Measurements from ENCODE around the gene WDR37.
"Not testable (repeated sequence)": the region's sequence is repeated elsewhere in the genome, so short reads cannot be mapped to it uniquely, and the experiment has no call there.

The WDR37 gene

DNA sequence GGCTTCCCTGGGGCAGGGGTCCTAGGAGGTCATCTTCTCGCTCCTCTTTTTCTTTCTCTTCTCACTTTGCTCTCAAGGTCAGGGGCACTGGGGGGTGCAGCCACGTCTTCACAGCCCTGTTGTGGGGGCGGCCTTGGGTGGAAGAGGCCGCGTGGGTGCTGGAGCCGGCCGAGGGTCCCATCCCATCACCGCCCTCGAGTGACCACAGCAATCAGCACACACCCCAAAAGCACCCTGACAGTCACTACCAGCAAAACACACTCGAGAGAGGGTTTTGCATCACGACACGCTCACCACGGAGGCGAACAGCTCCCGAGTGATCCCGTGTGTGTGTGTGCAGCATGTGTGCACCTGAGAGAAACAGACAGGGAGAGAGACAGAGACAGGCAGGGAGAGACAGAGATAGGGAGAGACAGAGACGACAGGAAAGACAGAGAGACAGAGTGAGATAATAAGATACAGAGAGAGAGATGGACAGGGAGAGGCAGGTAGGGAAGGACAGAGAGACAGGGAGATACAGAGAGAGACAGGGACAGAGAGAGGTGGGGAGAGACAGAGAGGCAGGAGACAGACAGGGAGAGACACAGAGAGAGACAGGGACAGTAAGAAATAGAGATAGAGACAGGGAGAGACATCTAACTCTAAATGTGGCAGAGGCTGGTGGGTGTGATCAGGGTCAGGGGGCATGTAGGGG, 100.9 kb downstream of the WDR37 start:
- DNase-seq: no peak

DNA sequence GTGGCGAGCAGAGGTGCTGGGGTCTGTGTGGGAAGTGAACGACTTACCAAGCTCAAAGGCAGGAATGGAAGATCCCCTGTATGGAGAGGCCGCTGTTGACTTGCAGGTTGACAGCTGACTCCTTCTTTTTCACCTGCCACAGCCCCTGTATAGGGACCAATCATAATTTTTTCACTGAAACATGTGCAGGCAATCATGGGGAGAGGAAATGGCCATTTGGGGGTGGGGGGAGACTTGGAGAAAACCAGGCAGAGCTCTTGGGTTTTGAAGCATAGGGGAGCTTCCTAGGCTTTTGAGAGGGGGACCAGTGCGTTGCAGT, 101.4 kb downstream of the WDR37 start:
- DNase-seq: no peak

DNA sequence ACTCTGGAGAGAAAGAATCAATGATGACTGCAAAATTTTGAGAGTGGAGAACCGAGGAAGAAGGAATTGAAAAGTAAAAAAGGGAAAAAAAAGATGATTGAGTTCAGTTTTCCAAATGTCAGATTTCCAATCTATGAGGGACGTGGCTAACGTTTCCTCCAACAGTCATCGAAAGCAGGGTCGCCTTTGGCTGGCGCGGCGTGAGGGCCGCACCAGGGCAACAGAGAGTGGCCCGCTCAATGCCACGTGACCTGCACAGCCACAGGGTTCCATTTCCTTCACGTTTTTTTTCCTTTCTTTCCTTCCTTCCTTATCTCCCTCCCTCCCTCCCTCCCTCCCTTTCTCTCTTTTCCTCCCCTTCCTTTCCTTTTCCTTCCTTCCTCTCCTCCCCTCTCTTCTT, 101.9 kb downstream of the WDR37 start:
- DNase-seq: no peak

DNA sequence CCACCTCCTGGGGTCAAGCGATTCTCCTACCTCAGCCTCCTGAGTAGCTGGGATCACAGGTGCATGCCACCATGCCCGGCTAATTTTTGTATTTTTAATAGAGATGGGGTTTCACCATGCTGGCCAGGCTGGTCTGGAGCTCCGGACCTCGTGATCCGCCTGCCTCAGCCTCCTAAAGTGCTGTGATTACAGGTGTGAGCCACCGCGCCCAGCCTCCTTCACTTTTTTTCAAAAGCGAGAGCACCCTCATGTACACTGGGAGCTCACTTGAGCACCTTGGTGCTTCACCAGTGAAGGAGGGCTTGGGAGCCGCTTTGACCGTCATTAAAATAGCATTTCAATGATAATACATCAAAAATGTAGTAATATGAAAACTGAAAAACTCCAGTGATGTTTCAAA, 102.4 kb downstream of the WDR37 start:
- DNase-seq: not testable (repeated sequence)

DNA sequence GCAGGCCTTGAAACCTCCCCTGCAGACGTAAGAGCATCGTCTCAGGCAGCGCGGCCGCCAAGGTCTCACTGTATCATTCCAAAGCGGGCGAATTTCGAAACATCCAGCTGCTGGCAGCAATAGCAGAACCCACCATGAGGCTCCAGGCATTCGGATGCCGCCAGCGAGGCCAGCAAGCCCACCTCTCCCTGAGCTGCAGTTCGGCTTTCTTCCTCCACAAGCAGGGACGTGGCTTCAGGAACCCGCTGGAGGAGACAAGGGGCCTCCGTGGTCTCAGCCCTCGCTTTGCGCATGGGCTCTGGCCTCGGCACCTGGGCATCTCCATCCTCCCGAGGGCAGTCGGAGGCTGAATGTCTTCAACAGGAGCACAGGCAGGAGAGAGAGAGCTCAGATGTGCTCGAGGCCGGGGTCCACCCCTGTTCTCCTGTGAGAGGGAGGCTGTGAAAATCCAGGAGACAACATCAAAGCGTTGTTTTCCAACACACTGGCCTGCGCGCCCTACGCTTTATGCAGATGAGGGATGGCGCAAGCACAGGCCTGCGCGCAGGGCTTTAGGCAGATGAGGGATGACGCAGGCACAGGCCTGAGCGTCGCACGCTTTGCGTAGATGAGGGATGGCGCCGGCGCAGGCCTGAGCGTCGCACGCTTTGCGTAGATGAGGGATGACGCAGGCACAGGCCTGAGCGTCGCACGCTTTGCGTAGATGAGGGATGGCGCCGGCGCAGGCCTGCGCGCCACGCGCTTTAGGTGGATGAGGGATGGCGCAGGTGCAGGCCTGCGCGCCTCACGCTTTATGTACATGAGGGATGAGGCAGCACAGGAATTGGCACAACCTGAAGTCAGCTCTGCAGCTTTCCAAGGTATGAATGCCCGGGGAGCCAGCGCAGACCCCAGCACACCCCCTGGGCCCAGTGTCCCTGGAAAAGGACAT, 103.2 kb downstream of the WDR37 start:
- no peak for DNase-seq

DNA sequence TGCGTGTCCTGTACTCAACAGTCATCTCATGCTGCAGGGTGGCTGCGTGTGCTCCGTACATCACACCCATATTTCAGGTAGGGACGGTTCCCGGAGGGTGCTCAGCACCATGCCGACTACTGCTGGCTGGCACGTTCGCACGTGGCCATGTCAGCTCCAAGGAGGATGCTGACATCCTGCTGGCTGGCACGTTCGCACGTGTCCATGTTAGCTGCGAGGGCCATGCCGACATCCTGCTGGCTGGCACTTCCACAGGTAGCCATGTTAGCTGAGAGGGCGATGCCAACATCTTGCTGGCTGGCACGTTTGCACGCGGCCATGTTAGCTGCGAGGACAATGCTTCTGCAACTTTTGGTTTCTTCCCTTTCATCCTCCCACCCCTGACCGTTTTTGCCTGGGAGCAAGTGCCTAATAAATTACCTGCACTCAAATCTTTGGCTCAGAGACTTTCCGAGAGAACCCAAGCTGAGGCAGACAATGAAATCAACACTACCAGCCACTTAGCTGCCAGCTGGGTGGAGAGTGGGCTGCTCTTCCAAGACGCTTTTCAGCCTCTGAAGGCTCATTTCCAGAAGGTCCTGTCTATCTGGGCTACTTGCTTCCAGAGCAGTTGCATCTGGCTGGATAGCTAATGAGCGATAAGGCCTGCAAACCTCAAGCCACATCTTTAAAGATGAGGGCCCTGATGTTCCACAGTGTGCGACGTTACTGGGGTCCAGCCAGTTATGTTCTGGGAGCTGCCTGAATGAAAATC, 104.6 kb downstream of the WDR37 start:
- no peak for DNase-seq

DNA sequence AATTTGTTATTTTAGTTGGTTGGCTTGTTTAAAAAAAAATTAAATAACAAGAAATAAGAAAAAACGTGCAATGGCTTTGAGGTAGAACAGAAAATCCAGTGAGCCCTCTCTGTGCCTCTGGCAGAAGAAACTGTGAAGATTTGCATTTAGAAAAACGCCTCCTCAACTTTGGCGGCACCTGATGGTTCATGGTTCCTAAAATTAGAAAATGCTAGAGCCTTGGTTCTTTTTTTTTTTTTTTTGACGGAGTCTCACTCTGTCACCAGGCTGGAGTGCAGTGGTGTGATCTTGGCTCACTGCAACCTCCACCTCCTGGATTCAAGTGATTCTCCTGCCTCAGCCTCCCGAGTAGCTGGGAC, 105.1 kb downstream of the WDR37 start:
- not testable (repeated sequence) for DNase-seq

DNA sequence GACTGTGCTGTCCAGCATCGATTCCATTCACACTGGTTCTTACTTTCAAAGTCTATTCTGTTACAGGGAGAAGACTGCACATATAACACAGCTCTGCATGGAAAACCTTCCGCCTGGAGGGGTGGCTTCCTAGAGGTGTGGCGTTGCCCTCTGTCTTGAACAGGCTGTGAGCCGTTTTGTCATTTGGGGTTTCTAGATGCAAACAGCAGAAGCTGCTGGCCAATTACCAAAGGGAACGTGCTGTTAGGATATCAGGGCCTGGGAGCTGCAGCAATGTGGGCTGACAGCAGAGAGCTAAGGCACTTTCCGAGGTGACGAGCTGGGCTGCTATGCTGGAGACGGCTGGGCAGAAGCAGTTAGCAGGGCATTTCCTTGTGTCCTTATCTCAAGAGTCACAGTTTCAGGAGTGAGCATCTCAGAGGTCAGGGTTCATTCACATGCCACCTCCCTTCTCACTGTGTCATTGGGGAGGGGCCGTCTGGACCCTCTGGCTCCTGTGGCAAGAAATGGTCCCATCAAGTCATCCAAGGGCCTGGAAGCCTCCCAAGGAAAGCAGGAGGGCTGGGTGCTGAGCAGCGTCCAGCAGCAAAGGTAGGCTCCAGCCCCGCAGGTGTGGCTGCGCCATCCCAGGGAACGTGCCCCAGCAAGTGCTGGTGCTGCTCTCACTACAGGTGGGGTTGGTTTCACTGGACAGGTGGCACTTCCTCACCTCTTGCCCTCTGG, 106.5 kb downstream of the WDR37 start:
- no peak for DNase-seq

DNA sequence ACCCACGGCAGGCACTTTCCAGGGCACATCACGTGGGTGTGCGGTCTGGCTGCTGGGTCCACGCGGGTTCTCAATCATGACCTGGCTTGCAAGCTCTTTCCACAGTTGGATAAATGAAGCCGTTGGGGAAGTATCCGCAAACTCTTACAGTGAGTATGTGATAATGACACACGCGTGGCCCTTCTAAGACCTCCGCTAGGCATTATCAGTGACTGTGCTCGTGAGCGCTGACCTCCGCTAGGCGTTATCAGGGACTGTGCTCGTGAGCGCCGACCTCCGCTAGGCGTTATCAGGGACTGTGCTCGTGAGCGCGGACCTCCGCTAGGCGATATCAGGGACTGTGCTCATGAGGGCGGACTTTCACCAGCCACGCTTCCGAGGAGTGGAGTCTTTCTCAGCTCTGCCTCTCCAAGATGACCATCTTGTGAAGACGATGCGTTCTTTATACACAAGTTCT, 107.0 kb downstream of the WDR37 start:
- DNase-seq: no peak

DNA sequence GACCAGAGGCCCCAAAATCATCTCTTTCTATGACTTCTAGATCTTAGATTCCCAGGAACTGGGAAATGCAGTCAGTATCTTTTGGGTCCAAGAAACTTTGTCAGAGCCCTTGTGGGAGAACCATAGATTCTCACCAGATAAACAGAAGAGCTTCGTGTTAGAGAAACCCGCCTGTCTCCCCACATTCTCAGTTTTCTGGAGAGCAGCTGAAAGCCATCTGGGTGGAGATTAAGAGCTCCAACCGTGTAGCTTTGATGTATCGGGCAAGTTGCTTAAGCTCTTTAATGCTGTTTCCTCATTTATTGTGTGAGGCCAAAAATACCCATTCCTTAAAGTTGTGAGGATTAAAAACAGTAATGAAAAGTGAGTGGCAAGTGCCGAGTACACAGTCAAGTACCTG, 107.6 kb downstream of the WDR37 start:
- DNase-seq: no peak

DNA sequence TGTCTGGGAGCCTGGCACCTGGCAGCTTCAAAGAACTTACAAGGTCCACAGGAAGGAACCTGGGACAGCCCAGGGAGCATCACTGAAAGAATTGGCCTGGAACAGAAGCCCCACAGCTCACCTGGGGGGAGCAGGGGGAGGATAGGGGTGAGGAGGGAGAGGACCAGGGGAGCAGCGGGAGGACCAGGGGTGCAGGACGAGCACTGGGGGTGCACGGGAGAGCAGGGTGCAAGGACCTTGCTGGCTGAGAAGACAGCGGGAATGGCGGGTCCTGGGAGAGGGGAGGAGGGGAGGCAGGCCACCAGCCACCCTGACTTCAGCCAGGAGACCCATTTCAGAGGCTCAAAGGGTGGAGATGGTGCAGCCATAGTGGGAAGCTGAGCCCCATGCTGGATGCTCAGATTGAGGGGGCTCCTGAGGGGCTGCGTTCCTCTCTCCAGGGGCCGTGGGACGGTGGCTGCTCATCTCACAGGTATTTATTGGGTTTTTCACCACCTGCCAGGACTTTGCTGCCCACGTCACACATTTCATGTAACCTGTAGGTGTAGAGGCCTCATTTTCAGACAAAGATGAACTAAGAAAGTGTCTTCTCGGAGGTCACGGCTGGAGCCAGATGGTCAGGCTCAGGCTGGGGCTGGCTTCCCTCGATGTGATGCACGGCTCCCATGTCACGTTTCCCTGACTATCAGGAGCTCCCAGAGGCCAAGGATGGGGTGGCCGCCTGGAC, 110.1 kb downstream of the WDR37 start:
- no peak for DNase-seq

DNA sequence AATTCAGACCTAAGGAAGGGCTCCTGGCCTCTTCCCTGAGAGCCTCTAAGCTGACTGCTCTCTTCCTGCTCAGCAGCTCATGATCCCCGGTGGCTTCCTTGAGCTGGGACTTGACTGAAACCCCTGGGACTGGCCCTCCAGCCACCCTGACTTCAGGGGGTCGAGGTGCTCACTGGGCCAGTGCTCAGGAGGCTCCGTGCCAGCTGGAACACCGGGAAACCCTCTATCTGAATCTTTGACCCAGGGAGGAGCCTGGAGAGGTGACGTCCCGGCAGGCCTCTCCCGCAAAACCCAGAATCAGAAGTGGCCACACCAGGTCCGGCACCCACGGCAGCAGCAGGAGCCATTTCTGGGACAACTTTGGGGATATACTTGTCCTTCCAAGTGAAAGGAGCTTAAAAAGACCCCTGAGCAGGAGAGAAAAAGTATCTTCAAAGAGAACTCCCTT, 110.7 kb downstream of the WDR37 start:
- no peak for DNase-seq

DNA sequence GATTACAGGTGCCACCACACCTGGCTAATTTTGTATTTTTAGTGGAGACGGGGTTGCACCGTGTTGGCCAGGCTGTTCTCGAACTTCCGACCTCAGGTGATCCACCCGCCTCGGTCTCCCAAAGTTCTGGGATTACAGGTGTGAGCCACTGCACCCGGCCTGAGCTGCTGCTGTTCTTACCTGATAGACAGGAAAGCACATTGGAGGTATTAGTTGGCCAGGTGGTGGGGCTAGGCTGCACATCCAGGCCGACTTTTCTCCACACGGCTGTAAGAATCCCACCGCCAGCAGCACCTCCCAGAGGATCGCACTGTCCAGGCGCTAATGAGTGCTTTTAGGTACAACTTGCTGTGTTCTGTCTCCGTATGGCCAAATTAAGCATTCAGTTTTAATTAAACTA, 112.6 kb downstream of the WDR37 start:
- no peak for DNase-seq

DNA sequence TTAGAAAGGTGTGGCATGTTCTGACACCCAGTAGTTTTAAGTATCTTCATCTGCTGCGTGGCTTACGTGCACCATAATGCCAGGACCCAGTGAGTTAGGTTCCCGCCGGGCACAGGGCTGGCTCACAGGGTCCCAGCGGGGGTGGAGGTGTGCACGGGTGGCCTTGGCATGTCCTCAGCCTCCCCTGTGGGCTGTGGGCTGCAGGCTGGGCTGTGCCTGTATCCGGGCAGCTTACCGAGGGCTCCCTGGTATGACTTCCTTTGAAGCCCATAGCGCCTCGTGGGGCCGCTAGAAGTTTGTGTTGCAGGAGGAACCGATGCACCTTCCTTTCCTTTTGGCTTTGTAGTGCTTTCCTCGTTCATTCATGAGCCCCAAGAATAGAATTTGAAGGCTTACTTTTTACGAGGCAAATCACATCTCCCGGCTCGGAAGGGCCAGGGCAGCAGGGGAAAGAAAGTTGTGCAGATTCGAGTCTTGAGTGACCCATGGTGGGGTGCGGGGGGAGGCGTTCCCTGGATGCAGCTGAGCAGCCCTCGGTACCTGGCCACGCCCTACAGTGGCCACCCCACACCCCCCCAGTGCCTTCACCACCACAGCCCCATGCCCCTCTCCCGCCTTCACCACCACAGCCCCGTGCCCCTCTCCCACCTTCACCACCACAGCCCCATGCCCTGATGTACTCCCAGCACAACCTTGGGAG, 113.2 kb downstream of the WDR37 start:
- DNase-seq: no peak

DNA sequence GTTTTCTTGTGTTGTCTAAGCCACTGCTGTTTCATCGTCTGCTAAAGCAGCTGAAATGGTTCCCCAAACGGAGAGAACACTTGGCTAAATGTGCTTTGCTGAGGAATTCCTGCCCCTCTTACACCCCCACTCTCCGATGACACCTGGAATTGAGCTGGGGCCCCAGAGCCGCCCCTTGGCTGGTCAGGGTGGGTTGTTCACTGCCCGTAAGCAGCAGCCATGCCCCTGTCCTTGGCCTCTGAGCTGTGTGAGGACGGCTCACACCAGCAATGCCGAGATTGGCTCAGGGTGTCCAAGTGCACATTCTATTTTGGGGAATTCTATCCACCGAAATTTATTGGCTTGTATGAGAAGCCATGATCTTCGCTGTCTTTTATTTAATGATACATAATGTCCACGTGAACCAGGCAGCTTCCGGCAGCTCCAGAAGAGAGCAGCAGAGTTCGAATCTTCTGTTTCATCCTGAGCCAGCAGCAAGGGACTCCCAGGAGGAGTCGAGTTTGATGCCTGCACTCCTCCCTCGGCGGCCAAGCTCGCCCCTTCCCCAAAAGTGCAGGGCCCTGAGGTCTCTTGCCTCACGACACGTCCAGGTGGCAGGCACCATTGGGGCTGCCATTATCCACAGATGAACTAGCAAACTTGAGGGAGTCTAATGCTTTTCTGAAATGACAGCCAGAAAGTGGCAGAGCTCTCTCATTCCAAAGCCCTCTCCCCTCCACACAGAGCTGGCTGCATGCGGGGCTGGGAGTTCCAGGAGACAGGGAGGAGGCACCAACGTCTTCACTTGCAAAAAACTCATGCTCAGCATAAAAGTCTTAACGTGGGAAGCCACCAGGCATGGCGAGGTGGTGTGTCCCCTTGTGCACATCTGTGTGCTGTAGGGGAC, 114.0 kb downstream of the WDR37 start:
- no peak for DNase-seq

DNA sequence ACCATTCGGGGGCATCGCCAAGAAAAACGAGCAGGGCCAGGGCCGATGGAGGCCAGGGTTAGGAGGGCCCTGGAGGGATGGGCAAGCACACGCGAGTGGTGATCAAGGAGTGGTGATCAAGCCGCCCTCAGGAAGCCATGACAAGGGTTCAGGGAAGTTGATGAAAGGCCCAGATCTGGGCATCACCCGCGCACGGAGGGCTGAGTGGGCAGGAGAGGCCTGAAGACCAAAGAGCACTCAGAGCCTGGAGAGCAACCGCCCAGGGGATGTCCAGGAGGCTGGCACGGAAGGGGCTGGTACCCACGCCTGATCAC, 114.6 kb downstream of the WDR37 start:
- DNase-seq: no peak

DNA sequence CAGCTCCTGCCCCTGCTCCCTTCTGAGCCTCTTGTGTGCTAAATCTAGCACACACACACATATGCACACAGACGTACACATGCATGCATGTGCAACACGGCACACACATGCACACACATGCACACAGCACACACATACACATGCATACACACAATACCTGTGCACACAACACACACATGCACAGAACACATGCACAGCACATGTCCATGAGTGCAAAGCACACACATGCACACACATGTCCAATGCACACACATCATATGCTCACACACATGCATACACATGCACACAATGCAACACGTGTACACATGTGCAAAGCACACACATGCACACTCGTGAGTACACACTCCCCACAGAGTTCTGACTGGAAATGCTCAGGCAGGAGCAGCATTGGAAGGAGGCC, 115.0 kb downstream of the WDR37 start:
- no peak for DNase-seq

DNA sequence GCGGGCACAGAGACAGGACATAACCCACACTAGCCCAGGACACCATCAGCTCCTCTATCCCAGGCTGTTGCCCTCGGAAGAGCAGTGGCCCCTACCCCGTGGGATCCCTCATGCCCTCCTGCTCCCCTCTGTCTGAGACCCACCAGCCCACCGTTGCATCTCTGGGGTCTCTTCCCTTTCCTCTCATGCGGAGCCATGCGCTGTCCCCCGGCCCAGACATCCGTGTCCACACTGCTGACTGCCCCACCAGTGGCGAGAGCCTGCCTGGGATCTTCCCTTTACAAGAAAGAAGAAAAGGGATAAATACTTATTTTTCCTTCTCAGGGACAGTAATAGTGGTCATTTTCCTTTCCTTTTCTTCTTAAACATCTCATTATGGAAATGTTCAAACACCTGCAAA, 115.4 kb downstream of the WDR37 start:
- DNase-seq: no peak

DNA sequence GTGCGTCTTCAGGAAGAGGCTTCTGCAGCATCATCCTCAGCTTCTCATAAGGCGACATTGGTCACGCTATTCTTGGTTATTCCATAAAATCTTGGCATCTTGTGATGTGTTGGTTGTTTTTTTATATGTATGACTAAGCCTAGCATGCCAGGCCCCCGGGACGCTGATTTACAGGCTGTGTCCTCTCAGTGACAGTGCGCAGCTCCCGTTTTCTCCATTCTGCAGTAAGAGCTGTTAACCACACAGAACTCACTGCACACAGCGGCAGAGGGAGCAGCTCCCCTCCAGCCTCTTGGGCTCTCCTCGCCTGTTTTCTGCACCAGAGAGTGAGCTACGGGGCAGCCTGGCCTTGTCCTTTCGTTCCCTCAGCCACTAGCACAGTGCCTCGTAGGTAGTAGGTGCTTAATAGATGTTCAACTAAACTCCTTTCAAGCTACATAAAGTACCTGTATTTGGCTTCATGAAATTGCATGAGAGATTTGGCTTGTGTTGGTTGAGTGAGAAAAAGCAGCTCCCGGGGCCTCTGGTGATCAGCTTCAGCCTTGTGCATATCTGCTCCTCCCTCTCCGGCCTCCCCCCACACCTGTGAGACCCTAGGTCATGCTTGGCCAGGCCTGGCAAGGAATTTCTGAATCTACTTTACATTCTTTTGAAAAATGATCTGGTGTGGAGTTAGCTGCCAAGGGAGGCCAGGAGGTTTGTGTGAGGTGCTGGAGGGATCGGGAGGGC, 116.2 kb downstream of the WDR37 start:
- no peak for DNase-seq

DNA sequence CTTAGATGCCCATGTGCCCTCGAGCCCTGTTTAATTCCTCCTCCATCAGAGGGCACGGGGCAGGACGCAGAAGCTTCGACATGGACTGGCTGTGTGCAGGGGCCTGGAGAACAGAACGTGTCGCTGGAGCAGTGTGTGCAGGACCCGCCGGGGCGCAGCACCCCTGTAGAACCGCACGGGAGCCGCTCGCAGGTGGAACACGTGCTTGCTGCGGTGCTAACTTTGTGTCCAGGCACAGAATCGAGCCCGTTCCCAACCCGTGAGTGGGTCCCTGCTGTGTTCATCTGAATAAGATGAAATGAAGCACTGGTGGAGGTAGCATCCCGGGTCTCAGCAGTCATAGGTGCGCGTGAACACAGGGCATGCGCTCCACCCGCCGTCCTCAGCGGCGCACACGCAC, 116.9 kb downstream of the WDR37 start:
- DNase-seq: no peak

All from NCI-H748 treated with DMSO at 0.1 percent for 48 hours (cell line).